Tongue (tissue), 2 donors: Measurements from ENCODE around the gene UCK1. TPM values are rescaled to one million over a fixed set of nuclear protein-coding genes. Genes with fewer than 3 reads are reported as not detected.
"Not testable (repeated sequence)": the region's sequence is repeated elsewhere in the genome, so short reads cannot be mapped to it uniquely, and the experiment has no call there.

ENCODE experiments used
- DNase-seq: peaks from one replicate; pipeline ENCODE4 v3.0.0-alpha.2; 2015
- total RNA-seq: library from RNA; depleted of rRNA; stranded (reverse); fragments of >200 nt; gene quantifications from one replicate; pipeline ENCODE4 v1.2.3, GENCODE V29; 2014

The UCK1 gene
- total RNA-seq, 1 donor from 2014 or later: 19.6 TPM

GRCh38 chr9:131523451-131524435 is 7.3 kb downstream of the UCK1 start:
- no peak for DNase-seq

- DNase-seq: no peak
Observed at GRCh38 chr9:131523086-131523388, 8.0 kb downstream of the UCK1 start.

GRCh38 chr9:131522257-131523085 is 8.6 kb downstream of the UCK1 start:
- DNase-seq: no peak

GRCh38 chr9:131521822-131522221 is 9.2 kb downstream of the UCK1 start:
- DNase-seq: no peak

GRCh38 chr9:131521203-131521602 is 9.9 kb downstream of the UCK1 start:
- DNase-seq: no peak

GRCh38 chr9:131520503-131520902 is 10.6 kb downstream of the UCK1 start:
- DNase-seq: no peak

GRCh38 chr9:131518553-131518952 is 12.5 kb downstream of the UCK1 start:
- no peak for DNase-seq

- DNase-seq: no peak
Observed at GRCh38 chr9:131517761-131518190, 13.3 kb downstream of the UCK1 start.

GRCh38 chr9:131516930-131517329 is 14.1 kb downstream of the UCK1 start:
- DNase-seq: no peak

- DNase-seq: no peak
Observed at GRCh38 chr9:131516100-131516499, 15.0 kb downstream of the UCK1 start.

GRCh38 chr9:131515559-131516031 is 15.5 kb downstream of the UCK1 start:
- DNase-seq: not testable (repeated sequence)

- no peak for DNase-seq
Observed at GRCh38 chr9:131513177-131513576, 17.9 kb downstream of the UCK1 start.

- no peak for DNase-seq
Observed at GRCh38 chr9:131511880-131512279, 19.2 kb downstream of the UCK1 start.

- DNase-seq: no peak
Observed at GRCh38 chr9:131511416-131511815, 19.6 kb downstream of the UCK1 start.

- DNase-seq: no peak
Observed at GRCh38 chr9:131505012-131505411, 26.1 kb downstream of the UCK1 start.

GRCh38 chr9:131503626-131504465 is 27.2 kb downstream of the UCK1 start:
- DNase-seq: no peak

GRCh38 chr9:131502781-131503625 is 28.1 kb downstream of the UCK1 start, which contains the start of gene POMT1:
Gene POMT1, plus strand, starts transcription at chr9:131502918. Its CDS starts 1,301 bp downstream, at chr9:131504219.
- peak; percentile 95 for DNase-seq

- DNase-seq: no peak
Observed at GRCh38 chr9:131500939-131501541, 30.0 kb downstream of the UCK1 start.

GRCh38 chr9:131500377-131500776 is 30.7 kb downstream of the UCK1 start:
- no peak for DNase-seq

GRCh38 chr9:131499254-131499767 is 31.8 kb downstream of the UCK1 start:
- DNase-seq: no peak
